Keratinocyte (primary cell): ENCODE measurements around the gene ARMC9. TPM values are rescaled to one million over a fixed set of nuclear protein-coding genes. Genes with fewer than 3 reads are reported as not detected.
"Not testable (repeated sequence)": the region's sequence is repeated elsewhere in the genome, so short reads cannot be mapped to it uniquely, and the experiment has no call there.

Experiments
- DNase-seq: peaks from one replicate; pipeline ENCODE4 v3.0.0-alpha.2; 2011; ENCODE audit warnings: low read depth, missing footprints, low spot score
- FAIRE-seq: peaks from 2 replicates; lab custom pipeline; 2011; peaks lifted over from hg19 to GRCh38; lab: Jason Lieb, UNC
- H2AFZ ChIP-seq: 2 replicates; pipeline ENCODE4 v1.6.0; 2012; ENCODE audit warnings: low read length, control low read depth, inconsistent platforms; ENCODE audit not compliant: control insufficient read depth
- H3K27ac ChIP-seq: 2 replicates; pipeline ENCODE4 v1.5.1; 2011; ENCODE audit warnings: low read length; ENCODE audit not compliant: control insufficient read depth, insufficient read depth
- H3K27me3 ChIP-seq: 3 replicates; pipeline ENCODE4 v1.6.0; 2011; ENCODE audit warnings: low read length; ENCODE audit not compliant: control insufficient read depth, insufficient read depth; ENCODE audit errors: extremely low read depth
- H3K36me3 ChIP-seq, 2 experiments: 2 replicates in 1 of 2; 3 replicates in 1 of 2; pipeline ENCODE4 v1.5.1; 2011; ENCODE audit warnings: low read length in 2 of 2, mild to moderate bottlenecking in 1 of 2; ENCODE audit not compliant: control insufficient read depth in 2 of 2, insufficient read depth in 2 of 2; ENCODE audit errors: extremely low read depth in 1 of 2
- H3K4me1 ChIP-seq: 3 replicates; pipeline ENCODE4 v1.5.1; 2011; ENCODE audit warnings: low read length; ENCODE audit not compliant: control insufficient read depth, insufficient read depth; ENCODE audit errors: extremely low read depth
- H3K4me2 ChIP-seq: 3 replicates; pipeline ENCODE4 v1.6.0; 2011; ENCODE audit warnings: low read depth, low read length; ENCODE audit not compliant: control insufficient read depth, insufficient read depth; ENCODE audit errors: extremely low read depth
- H3K4me3 ChIP-seq, 3 experiments: fragments of 200-600 bp in 1 of 3; sonication (generic) in 1 of 3; 2 replicates in 2 of 3; 3 replicates in 1 of 3; pipeline ENCODE4 v1.5.1; 2011 to 2016; ENCODE audit warnings: low read length in 3 of 3, mild to moderate bottlenecking in 3 of 3, control low read depth in 2 of 3, inconsistent platforms in 1 of 3, low read depth in 1 of 3, mixed read lengths in 1 of 3, mixed run types in 1 of 3, moderate library complexity in 1 of 3; ENCODE audit not compliant: control insufficient read depth in 2 of 3, insufficient read depth in 2 of 3; ENCODE audit errors: extremely low read depth in 1 of 3
- H3K79me2 ChIP-seq: 2 replicates; pipeline ENCODE4 v1.6.0; 2012; ENCODE audit warnings: low read length; ENCODE audit not compliant: control insufficient read depth, insufficient read depth
- H3K9ac ChIP-seq: 3 replicates; pipeline ENCODE4 v1.6.0; 2011; ENCODE audit warnings: low read length; ENCODE audit not compliant: control insufficient read depth, insufficient read depth; ENCODE audit errors: extremely low read depth
- H3K9me1 ChIP-seq: 3 replicates; pipeline ENCODE4 v1.6.0; 2011; ENCODE audit warnings: low read length; ENCODE audit not compliant: control insufficient read depth, insufficient read depth; ENCODE audit errors: extremely low read depth
- H3K9me3 ChIP-seq: 2 replicates; pipeline ENCODE4 v1.5.1; 2012; ENCODE audit warnings: low read depth, low read length; ENCODE audit not compliant: control insufficient read depth
- H4K20me1 ChIP-seq: 3 replicates; pipeline ENCODE4 v1.6.0; 2011; ENCODE audit warnings: low read length; ENCODE audit not compliant: control insufficient read depth, insufficient read depth; ENCODE audit errors: extremely low read depth
- EZH2 ChIP-seq: IDR thresholded peaks from one replicate; pipeline ENCODE4 v1.6.1; 2012; ENCODE audit warnings: inconsistent platforms, mild to moderate bottlenecking, low read length, moderate library complexity
- dilution Hi-C: fragments of 300-500 bp; cut with MboI; formaldehyde crosslinking; loops from one replicate; pipeline ENCODE4 v1.7.0; 2020; ENCODE audit warnings: low sequenced_read_pairs; ENCODE audit not compliant: extremely low pct_ligation_motif_present
- polyA plus RNA-seq, 5 experiments: library from polyadenylated mRNA; depleted of rRNA in 3 of 5; stranded (reverse) in 3 of 5; stranded (forward) in 1 of 5; unstranded in 1 of 5; fragments of >200 nt; gene quantifications; 1 replicate in 1 of 5; 2 replicates in 3 of 5; 3 replicates in 1 of 5; pipeline versions ENCODE4 v1.2.1 to v1.2.3, GENCODE V29; 2011 to 2012; ENCODE audit warnings: missing spikeins in 2 of 5, low read depth in 1 of 5, low replicate concordance in 1 of 5
- TF ChIP-seq, protein P1 (sequence below), 3 experiments: IDR thresholded peaks in 1 of 3; conservative IDR thresholded peaks in 1 of 3; optimal IDR thresholded peaks in 1 of 3; 2 replicates in 2 of 3; 3 replicates in 1 of 3; pipeline versions ENCODE3 to v1.5.1; 2011; ENCODE audit warnings: low read length in 3 of 3, mild to moderate bottlenecking in 3 of 3, moderate library complexity in 2 of 3, control low read depth in 1 of 3, inconsistent platforms in 1 of 3; ENCODE audit not compliant: insufficient read depth in 2 of 3; ENCODE audit errors: extremely low read depth in 1 of 3

Gene ARMC9
- polyA plus RNA-seq, 1 donor (not counting 4 experiments of a cell fraction or from before 2014, with no cell fraction given), result 16.2 TPM

DNA sequence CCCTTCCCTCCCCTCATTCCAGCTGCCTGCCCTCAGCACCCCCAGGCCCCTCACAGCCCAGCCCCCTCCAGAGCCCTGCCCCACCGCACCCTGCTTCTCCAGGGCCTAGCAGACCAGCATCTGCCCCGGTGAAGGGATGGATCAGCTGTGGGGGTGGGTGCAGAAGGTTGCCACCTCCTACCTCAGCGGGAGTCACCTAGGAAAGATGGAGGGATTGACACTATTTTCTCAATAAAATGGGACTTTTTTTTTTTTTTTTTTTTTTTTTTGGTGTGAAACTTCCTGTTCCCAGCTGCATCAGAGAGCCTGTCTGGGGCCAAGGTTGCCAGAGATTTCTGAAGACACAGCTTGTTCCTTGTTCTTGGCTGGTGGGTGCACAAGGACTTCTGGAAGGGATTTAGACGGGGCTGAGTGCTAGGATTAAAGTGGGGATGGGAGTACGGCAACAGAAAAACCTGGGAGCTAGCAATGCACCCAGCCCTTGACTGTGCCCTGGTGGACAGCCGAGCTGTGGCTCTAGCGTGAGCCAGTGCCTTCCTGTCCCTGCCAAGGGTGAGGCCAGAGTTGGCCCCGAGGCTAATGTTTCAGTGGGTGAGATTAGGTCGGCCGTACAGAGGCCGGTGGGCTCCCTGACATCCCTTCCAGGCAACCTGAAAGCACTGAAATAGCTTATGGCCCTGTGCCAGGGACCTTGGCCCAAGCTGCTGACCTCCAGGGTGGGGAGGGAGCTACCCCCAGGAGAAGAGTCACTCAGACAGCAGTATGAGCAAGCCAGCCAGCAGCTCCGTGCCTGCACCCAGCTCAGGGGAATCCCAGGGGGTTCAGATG lies 201.6 kb downstream of the ARMC9 start:
- peak overlapping the region; percentile 23 for H2AFZ ChIP-seq
- no peaks in the 10 kb centered on the region for H4K20me1 ChIP-seq
- no peak overlapping the region for H3K9ac ChIP-seq
- no peaks in the 10 kb centered on the region for H3K36me3 ChIP-seq
- H3K9me3 ChIP-seq, result no peaks in the 10 kb centered on the region
- H3K9me1 ChIP-seq, result no peaks in the 10 kb centered on the region
- no peak overlapping the region for H3K27ac ChIP-seq
- DNase-seq (no peak), FAIRE-seq (no peak)
- dilution Hi-C loops, result no loop called here
- TF ChIP-seq, protein P1, sequence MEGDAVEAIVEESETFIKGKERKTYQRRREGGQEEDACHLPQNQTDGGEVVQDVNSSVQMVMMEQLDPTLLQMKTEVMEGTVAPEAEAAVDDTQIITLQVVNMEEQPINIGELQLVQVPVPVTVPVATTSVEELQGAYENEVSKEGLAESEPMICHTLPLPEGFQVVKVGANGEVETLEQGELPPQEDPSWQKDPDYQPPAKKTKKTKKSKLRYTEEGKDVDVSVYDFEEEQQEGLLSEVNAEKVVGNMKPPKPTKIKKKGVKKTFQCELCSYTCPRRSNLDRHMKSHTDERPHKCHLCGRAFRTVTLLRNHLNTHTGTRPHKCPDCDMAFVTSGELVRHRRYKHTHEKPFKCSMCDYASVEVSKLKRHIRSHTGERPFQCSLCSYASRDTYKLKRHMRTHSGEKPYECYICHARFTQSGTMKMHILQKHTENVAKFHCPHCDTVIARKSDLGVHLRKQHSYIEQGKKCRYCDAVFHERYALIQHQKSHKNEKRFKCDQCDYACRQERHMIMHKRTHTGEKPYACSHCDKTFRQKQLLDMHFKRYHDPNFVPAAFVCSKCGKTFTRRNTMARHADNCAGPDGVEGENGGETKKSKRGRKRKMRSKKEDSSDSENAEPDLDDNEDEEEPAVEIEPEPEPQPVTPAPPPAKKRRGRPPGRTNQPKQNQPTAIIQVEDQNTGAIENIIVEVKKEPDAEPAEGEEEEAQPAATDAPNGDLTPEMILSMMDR (optimal IDR thresholded peaks at IDR 0.05 in 1 of 3, IDR thresholded peaks at IDR 0.05 in 1 of 3, conservative IDR thresholded peaks at IDR 0.05 in 1 of 3; ENCODE audit: extremely low read depth in 1 of 3, insufficient read depth in 2 of 3, low read length in 3 of 3), result no peak
- no peak for TF ChIP-seq EZH2
- peak overlapping the region; percentile 14 for H3K4me2 ChIP-seq
- H3K79me2 ChIP-seq, result no peaks in the 10 kb centered on the region
- H3K4me1 ChIP-seq, result no peaks in the 10 kb centered on the region
- H3K27me3 ChIP-seq, result peaks cover 20% of the 10 kb centered on the region
- H3K4me3 ChIP-seq, result no peak overlapping the region

DNA sequence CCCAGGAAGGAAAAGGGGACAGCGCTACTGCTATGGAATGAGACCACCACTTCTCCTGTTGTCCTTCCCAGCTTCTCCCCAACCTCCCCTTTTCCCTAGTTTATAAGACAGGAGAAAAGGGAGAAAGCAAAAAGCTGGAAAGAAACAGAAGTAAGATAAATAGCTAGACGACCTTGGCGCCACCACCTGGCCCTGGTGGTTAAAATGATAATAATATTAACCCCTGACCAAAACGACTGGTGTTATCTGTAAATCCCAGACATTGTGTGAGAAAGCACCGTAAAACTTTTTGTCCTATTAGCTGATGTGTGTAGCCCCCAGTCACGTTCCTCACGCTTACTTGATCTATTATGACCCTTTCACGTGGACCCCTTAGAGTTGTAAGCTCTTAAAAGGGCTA lies 202.2 kb downstream of the ARMC9 start:
- H3K4me3 ChIP-seq, H3K9ac ChIP-seq, DNase-seq, H3K79me2 ChIP-seq, H3K9me1 ChIP-seq, H4K20me1 ChIP-seq, H3K4me1 ChIP-seq, H3K9me3 ChIP-seq, FAIRE-seq, dilution Hi-C loops, H3K36me3 ChIP-seq, H3K27ac ChIP-seq: not testable (repeated sequence)
- H3K4me2 ChIP-seq, result peak overlapping the region; percentile 14
- H3K27me3 ChIP-seq, result peaks cover 14% of the 10 kb centered on the region
- H2AFZ ChIP-seq, result peak overlapping the region; percentile 23

DNA sequence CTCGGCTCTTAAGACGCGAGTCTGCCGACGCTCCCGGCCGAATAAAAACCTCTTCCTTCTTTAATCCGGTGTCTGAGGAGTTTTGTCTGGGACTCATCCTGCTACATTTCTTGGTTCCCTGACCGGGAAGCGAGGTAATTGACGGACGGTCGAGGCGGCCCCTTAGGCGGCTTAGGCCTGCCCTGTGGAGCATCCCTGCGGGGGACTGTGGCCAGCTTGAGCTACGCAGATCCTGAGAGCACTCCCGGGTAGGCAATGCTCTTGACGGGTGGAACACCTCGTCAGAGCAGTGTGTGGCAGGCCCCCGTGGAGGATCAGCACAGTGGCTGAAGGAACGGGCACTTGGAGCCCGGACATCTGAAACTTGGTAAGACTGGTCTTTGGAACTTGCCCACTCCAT lies 202.7 kb downstream of the ARMC9 start:
- H3K4me1 ChIP-seq, H3K27ac ChIP-seq, dilution Hi-C loops, H3K79me2 ChIP-seq, H3K4me3 ChIP-seq, H2AFZ ChIP-seq, H3K9ac ChIP-seq, H3K9me3 ChIP-seq, H4K20me1 ChIP-seq, H3K9me1 ChIP-seq, H3K36me3 ChIP-seq, DNase-seq, H3K4me2 ChIP-seq, FAIRE-seq: not testable (repeated sequence)
- H3K27me3 ChIP-seq, result peaks cover 11% of the 10 kb centered on the region

DNA sequence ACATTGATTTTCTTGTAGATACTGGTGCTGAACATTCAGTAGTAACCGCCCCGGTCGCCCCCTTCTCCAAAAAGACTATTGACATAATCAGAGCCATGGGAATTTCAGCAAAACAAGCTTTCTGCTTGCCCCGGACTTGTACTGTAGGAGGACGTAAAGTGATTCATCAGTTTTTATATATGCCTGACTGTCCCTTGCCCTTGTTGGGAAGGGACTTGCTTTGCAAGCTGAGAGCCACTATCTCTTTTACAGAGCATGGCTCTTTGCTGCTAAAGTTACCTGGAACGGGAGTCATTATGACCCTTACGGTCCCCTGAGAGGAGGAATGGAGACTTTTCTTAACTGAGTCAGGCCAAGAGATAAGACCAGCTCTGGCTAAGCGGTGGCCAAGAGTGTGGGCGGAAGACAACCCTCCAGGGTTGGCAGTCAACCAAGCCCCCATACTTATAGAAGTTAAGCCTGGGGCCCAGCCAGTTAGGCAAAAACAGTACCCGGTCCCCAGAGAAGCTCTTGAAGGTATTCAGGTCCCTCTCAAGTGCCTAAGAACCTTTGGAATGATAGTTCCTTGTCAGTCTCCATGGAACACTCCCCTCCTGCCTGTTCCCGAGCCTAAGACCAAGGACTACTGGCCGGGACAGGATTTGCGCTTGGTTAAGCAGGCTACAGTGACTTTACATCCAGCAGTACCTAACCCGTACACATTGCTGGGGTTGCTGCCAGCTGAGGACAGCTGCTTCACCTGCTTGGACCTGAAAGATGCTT lies 205.2 kb downstream of the ARMC9 start:
- H3K9ac ChIP-seq, H3K4me1 ChIP-seq, H3K9me3 ChIP-seq, H4K20me1 ChIP-seq, H3K27ac ChIP-seq, H3K27me3 ChIP-seq, DNase-seq, H3K79me2 ChIP-seq, H2AFZ ChIP-seq, H3K4me2 ChIP-seq, H3K9me1 ChIP-seq, H3K36me3 ChIP-seq, dilution Hi-C loops, FAIRE-seq, H3K4me3 ChIP-seq: not testable (repeated sequence)
